ENCODE results near the gene RHNO1.

Gene RHNO1, protein sequence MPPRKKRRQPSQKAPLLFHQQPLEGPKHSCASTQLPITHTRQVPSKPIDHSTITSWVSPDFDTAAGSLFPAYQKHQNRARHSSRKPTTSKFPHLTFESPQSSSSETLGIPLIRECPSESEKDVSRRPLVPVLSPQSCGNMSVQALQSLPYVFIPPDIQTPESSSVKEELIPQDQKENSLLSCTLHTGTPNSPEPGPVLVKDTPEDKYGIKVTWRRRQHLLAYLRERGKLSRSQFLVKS

DNA sequence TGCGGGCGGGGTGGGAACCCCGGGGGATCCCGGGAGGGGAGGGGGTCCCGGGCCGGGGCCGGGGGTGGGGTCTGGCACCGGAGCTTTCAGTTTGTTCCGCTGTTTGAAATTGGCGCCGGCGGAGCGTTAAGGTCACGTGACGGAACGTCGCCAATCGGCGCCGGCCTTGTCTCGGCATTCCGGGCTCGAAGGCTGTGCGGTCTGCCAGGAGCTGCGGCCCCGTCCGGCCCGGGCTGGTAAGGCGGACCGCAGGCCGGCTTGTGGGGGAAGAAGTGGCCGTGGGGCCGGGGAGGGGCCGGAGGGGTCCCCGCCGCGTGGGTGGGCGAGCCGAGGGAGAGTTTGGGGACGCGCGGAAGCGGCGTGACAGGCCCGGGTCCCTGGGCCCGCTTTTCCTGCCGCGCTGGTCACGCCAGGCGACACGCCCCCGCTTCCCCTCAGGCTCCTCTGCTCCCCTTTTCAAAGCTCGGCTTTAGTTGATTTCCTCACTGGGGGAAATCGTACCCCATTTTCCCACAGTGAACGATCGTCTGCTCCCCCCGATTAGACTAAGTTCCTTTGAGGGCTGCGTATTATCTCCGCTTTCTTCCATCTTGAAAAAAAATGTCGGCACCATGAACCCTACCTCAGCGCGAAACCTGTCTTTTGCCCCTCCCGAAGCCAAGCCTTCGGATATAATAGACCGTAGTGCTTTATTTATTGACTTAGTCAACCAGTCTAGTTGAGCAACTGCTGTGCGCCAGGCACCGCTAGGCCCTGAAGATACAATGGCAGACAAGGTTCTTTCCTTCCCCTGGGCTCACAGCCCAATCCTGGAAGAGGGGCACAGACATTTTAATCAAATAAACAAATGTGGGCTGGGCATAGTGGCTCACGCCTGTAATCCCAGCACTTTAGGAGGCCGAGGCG lies at the start of gene RHNO1, which contains the start of gene FOXM1:
Gene RHNO1 (plus strand): TSS at position 177 of the 906 bp plus-strand sequence. CDS start 8,144 bp downstream, outside the sequence.
Gene FOXM1 (minus strand): TSS at position 128 of the 906 bp plus-strand sequence. CDS start 2,696 bp downstream, outside the sequence.
- peak within 1 kb of the TSS; percentile 98 for H3K27ac Mint-ChIP-seq
- ATAC-seq (replicated peaks) (peak; percentile 82 to 85), DNase-seq (peak; percentile 81)
- H3K4me3 Mint-ChIP-seq = peak within 1 kb of the TSS; percentile 94 to 97
- peaks cover 4 to 7% of the 10 kb centered on the region in 2 donors for H3K36me3 Mint-ChIP-seq
- H3K4me1 Mint-ChIP-seq = peaks cover 14 to 32% of the 10 kb centered on the region in 2 donors
- no peaks in the 10 kb centered on the region for H3K9me3 Mint-ChIP-seq
- no peaks in the 10 kb centered on the region for H3K27me3 Mint-ChIP-seq

DNA sequence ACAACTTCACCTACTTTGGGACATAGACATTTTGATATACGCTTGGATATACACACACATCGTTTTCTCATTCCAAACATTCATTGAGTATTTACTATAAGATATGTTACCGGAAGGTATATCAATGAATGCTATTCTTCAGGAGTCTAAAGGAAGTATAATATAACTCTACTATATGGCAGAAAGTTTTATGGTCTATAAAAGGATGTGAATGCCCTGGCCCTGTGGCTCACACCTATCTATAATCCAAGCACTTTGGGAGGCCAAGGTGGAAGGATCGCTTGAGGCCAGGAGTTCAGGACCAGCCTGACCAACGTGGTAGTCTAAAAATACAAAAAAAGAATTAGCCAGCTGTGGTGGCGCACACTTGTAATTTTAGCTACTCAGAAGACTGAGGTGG lies 47.7 kb upstream of the RHNO1 start:
- ATAC-seq (replicated peaks) (no peak), DNase-seq (no peak)
- Mint-ChIP-seq H3K4me3 (no peak overlapping the region), H3K27me3 (no peaks in the 10 kb centered on the region), H3K27ac (peak overlapping the region; percentile 49), H3K4me1 (peaks cover 2 to 4% of the 10 kb centered on the region in 2 donors), H3K36me3 (peaks cover 45 to 73% of the 10 kb centered on the region in 2 donors), H3K9me3 (no peaks in the 10 kb centered on the region)

DNA sequence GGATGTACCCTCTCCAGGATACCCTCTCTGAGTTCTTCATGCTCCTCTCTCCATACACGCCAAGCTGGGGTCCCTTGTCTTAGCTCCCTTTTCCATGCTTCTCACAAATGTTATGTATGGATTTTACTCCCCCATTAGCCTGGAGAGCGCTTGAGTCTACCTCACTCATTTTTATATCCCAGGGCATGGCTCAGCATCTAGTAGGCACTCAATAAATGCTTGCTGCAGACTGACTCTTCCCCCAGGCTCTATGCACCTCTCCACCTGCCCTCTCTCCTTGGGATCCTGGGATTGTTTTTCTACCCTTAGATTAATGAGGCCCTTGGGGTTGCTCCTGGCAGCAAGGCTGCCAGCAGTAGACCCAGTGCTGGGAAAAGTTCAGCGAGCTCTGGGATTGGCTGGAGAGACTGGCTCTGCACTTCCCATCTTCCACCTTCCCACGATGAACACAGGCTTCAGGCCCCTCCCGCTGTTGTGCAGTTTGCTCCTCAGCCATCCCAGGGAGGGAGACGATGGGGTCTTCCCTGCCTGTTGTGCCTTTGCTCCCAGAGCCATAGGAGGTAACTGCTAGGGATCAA lies 44.4 kb upstream of the RHNO1 start:
- Mint-ChIP-seq H3K4me3 (no peak overlapping the region), H3K9me3 (no peaks in the 10 kb centered on the region), H3K27me3 (no peaks in the 10 kb centered on the region), H3K36me3 (peaks cover 35 to 53% of the 10 kb centered on the region in 2 donors), H3K4me1 (peaks cover 6 to 11% of the 10 kb centered on the region in 2 donors), H3K27ac (peak overlapping the region; percentile 14)
- DNase-seq (no peak), ATAC-seq (replicated peaks) (no peak)

DNA sequence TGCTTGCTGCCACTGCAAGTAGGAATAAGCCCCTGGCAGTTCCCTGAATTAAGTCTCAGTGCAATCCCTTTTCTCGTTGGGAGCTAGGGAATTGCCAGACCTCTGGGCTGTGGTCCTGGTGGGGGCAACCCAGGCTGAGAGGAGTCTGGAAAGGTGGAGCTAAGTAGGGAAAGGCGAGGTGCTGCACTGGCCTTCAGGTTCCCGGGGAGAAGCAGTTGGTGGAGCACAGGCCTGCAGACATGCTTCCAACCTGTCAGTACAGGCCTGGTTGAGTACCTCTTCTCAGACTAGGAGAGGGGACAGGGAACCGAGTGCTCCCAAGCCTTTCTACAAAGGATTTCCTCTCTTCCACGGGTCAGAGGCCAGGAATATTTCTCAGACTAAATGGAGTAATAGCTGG lies 43.7 kb upstream of the RHNO1 start:
- H3K4me3 Mint-ChIP-seq = no peak overlapping the region
- H3K36me3 Mint-ChIP-seq = peaks cover 37 to 52% of the 10 kb centered on the region in 2 donors
- DNase-seq = no peak
- no peak for ATAC-seq (replicated peaks)
- peaks cover 6 to 11% of the 10 kb centered on the region in 2 donors for H3K4me1 Mint-ChIP-seq
- no peaks in the 10 kb centered on the region for H3K9me3 Mint-ChIP-seq
- H3K27ac Mint-ChIP-seq = no peak overlapping the region
- H3K27me3 Mint-ChIP-seq = no peaks in the 10 kb centered on the region

DNA sequence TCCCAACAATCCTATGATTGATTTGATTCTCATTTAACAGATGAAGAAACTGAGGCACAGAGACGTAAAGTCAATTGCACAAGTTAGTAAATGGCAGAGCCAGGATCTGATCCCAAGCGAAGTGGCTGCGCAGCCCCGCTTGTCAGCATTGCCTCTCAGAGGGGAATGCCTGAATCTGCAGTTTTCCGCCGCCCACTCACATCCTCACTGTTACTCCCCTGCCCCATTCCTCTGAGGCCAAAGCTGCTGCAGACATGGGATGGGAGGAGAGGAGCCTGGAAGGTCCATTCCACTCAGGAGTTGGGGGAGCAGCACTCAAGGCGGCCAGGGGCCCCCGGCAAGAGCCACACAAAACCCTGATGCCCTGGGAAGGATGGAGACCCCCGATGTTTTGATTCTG lies 43.2 kb upstream of the RHNO1 start:
- Mint-ChIP-seq H3K4me3 (no peak overlapping the region), H3K27ac (peak overlapping the region; percentile 56), H3K4me1 (peaks cover 6 to 11% of the 10 kb centered on the region in 2 donors), H3K36me3 (peaks cover 37 to 52% of the 10 kb centered on the region in 2 donors), H3K27me3 (no peaks in the 10 kb centered on the region), H3K9me3 (no peaks in the 10 kb centered on the region)
- ATAC-seq (replicated peaks) (no peak), DNase-seq (no peak)

DNA sequence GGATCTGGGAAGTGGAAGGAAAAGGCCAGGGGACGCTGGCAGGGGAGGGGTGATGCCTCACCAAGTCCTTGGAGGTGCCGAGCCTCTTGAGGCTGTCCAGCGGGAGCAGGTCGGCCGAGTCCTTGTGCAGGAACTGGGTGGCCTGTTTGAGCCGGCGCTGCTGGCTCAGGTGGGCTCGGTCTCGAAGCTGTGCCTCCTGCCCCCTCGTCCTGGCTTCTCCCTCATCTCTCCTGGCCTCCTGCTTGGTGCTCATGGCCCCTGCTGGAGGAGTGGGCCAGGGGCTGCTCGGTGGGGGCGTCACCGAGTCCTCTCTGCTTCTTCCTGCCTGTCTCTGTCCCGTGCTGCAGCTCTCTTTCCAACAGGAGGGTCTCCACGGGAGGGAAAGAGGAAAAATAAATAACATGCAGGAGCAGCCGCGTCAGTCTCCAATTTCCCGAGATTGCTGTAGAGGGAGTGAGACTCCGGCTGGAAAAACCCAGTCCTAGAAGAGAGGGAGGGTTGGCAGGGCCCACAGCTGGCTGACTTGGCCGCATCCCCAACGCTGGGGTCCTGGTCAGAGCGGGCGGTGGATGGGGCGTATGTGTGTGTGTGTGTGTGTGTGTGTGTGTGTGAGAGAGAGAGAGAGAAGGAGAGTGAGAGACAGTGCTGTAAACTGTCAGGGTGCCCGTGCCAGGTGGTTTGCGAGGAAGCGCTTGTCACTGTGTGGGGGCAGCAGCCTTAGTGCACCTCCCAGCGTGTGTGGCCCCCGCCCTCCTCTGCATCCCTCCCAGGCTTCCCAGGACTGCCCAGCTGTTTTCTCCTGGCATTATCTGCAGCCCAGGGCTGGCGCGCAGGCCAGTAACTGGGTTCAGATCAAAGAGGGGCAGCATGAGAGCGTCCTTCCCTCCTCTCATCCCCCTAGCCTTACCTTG lies 42.2 kb upstream of the RHNO1 start, which contains the start of gene NRIP2:
Gene NRIP2 (minus strand): TSS at position 455 of the 911 bp plus-strand sequence. CDS start 52 bp downstream, at position 403.
- no peak for ATAC-seq (replicated peaks)
- peaks cover 6 to 11% of the 10 kb centered on the region in 2 donors for H3K4me1 Mint-ChIP-seq
- H3K36me3 Mint-ChIP-seq = peaks cover 37 to 55% of the 10 kb centered on the region in 2 donors
- no peaks in the 10 kb centered on the region for H3K9me3 Mint-ChIP-seq
- peak within 1 kb of the TSS; percentile 68 for H3K27ac Mint-ChIP-seq
- H3K27me3 Mint-ChIP-seq = no peaks in the 10 kb centered on the region
- no peak within 1 kb of the TSS for H3K4me3 Mint-ChIP-seq
- no peak for DNase-seq

DNA sequence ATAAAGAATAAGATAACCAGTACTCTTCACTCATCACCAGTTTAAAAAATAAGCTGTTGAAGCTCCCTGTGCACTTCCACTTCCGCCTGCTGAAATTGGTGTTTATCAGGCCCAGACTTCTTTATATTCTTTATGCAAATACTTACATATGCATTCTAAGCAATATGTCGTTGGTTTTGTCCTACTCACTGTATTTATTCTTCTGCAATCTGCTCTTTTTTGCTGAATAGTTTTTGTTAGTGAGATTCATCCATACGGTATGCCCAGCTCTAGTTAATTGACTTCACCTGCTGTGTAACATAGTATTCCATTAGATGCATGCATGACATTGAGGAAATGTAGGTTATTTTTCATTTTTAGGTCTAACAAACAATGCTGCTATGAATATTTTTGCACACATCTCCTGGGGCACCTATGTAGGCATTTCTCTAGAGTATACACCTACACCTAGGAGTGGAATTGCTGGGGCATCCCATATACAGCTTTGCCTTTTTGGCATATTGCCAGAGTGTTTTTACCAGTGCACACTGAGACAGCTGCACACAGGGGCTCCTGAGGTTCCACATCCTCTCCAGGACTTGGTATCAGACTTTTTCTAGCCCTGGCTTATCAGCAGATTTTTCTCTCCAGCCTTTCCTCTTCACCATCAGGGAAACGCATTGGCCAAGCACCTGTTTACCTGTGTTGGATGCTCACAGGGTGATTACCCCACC lies 41.2 kb upstream of the RHNO1 start:
- Mint-ChIP-seq H3K4me1 (peaks cover 6 to 11% of the 10 kb centered on the region in 2 donors), H3K27me3 (no peaks in the 10 kb centered on the region), H3K27ac (peak overlapping the region; percentile 10), H3K36me3 (peaks cover 41 to 53% of the 10 kb centered on the region in 2 donors), H3K9me3 (no peaks in the 10 kb centered on the region), H3K4me3 (no peak overlapping the region)
- DNase-seq (no peak), ATAC-seq (replicated peaks) (no peak)

DNA sequence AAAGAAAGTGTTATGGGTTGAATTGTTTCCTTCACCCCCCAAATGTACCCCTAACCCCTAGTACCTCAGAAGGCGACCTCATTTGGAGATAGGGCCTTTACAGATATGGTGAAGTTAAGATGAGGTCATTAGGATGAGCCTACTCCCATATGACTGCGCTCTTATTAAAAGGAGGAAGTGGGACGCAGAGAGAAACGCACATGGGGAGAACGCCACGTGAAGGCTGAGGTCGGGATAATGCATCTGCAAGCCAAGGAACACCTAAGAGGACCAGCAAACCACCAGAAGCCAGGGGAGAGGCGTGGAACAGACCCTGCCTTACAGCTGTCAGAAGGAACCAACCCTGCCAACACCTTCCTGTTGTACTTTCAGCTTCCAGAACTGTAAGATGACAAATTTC lies 40.4 kb upstream of the RHNO1 start:
- DNase-seq (no peak), ATAC-seq (replicated peaks) (no peak)
- peaks cover 42 to 54% of the 10 kb centered on the region in 2 donors for H3K36me3 Mint-ChIP-seq
- H3K4me3 Mint-ChIP-seq = no peak overlapping the region
- peaks cover 6 to 11% of the 10 kb centered on the region in 2 donors for H3K4me1 Mint-ChIP-seq
- no peaks in the 10 kb centered on the region for H3K27me3 Mint-ChIP-seq
- no peaks in the 10 kb centered on the region for H3K9me3 Mint-ChIP-seq
- H3K27ac Mint-ChIP-seq = no peak overlapping the region

DNA sequence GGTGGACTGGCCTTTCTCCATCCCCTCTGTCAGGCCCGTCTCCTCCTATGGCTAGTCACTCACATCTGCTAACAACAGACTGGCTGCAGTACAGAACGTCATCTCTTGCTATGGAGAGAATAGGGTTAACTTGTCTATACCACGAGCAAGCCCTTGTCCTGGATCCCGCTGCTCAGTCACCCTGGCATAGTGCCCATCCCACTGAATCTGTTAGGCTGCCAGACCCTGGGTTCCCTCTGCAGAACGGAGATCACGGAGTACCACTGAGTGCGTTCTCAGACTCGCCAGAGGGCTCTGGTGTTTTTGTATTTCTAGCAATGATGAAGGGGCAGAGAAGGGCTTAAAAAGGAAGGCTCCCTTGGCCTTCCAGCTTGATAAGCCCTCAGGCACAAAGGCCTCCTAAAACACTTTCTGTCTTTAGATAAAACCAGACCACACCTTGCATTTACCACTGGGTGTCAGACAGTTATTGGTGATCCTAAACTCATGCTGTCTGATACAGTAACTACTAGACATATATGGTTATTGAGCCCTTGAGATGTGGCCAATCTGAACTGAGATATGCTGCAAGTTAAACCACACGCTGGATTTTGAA lies 35.9 kb upstream of the RHNO1 start:
- H3K9me3 Mint-ChIP-seq = no peaks in the 10 kb centered on the region
- peak overlapping the region; percentile 65 for H3K27ac Mint-ChIP-seq
- peaks cover 41 to 45% of the 10 kb centered on the region in 2 donors for H3K36me3 Mint-ChIP-seq
- ATAC-seq (replicated peaks) (no peak), DNase-seq (no peak)
- H3K4me1 Mint-ChIP-seq = no peaks in the 10 kb centered on the region
- no peak overlapping the region for H3K4me3 Mint-ChIP-seq
- no peaks in the 10 kb centered on the region for H3K27me3 Mint-ChIP-seq

DNA sequence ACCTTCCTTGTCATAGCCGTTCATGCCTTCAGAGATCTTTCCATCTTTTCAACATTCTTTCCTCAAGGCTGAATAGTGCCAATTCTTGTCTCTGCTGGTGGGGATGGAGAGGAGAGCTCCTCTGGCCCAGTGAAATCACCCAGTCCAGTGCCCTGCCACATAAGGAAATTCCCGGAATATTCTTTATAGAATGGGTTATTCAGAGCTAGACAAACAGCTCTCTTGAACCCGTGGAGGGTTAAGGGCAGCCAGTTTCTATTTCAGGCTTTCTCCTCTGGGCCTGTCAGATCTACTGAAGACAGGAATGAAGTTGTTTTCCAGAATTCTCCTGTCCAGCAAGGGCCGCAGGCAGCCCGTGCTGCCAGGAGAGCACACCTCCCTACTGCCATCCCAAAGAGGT lies 34.1 kb upstream of the RHNO1 start:
- Mint-ChIP-seq H3K9me3 (no peaks in the 10 kb centered on the region), H3K4me1 (no peaks in the 10 kb centered on the region), H3K27me3 (no peaks in the 10 kb centered on the region), H3K27ac (no peak overlapping the region), H3K36me3 (peaks cover 35 to 47% of the 10 kb centered on the region in 2 donors), H3K4me3 (no peak overlapping the region)
- DNase-seq (no peak), ATAC-seq (replicated peaks) (no peak)

DNA sequence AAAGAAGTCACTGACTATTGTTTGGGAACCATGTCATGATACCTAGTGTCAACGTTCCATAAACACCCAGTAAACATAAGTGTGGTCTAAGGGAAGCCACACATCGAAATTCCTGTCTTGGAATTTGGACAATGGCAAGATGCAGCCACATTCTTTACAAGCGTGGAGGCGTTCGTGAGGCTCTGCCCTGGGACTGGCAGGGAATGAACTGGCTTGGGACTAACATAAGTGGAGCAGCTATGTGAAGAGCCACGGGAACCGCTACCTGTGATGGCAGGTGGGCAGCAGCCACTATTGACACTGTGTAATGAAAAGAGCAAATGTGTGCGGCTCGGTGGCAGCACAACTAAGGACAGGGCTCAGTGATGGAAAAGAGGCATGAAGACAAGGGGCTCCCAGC lies 32.2 kb upstream of the RHNO1 start:
- Mint-ChIP-seq H3K4me3 (no peak overlapping the region), H3K4me1 (no peaks in the 10 kb centered on the region), H3K27ac (no peak overlapping the region), H3K36me3 (peaks cover 33 to 44% of the 10 kb centered on the region in 2 donors), H3K27me3 (no peaks in the 10 kb centered on the region), H3K9me3 (no peaks in the 10 kb centered on the region)
- DNase-seq (no peak), ATAC-seq (replicated peaks) (no peak)

DNA sequence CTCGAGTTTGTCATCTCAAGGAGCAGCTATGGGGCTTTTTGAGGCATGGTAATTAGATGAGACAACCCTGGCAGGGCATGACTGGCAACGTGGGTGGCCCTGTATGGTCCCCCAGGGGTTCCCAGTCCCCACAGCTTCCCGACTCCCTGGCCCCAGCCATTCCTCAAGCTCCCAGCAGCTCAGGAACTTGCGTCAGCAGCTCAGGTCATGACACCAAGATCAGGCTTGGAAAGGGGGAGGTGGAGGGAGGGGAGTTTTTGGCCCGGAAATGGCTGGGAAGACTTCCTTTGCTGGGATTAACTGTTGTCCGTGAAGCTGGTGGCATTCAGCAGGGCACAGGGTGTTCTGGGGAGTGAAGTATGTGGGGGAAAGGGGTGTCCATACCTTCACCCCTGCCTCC lies 31.7 kb upstream of the RHNO1 start:
- peaks cover 30 to 41% of the 10 kb centered on the region in 2 donors for H3K36me3 Mint-ChIP-seq
- DNase-seq = no peak
- H3K4me3 Mint-ChIP-seq = no peak overlapping the region

DNA sequence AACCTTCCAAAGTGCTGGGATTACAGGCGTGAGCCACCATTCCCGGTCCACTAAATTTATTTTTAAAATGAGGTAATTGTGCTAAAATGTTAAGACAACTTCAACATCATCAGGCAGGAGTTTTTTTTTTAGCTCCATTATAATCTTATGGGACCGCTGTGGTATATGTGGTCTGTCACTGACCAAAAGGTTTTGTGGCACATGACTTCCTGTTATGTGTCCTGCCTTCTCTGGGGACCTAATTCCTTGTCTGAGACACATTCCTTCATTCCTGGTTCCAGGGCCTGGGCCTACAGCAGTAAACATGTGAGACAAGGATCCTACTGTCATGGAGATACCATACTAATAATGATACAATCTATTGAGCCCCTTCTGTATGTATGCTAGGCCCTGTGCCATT lies 25.1 kb upstream of the RHNO1 start:
- no peak for DNase-seq
- Mint-ChIP-seq H3K9me3 (no peaks in the 10 kb centered on the region), H3K36me3 (peaks cover 26 to 35% of the 10 kb centered on the region in 2 donors), H3K4me3 (no peak overlapping the region), H3K27me3 (no peaks in the 10 kb centered on the region), H3K27ac (no peak overlapping the region), H3K4me1 (peaks cover 0 to 2% of the 10 kb centered on the region in 2 donors)
- no peak for ATAC-seq (replicated peaks)

More for the DNA sequence above, 31.7 kb upstream of the RHNO1 start:
- H3K27me3 Mint-ChIP-seq = no peaks in the 10 kb centered on the region
- no peak overlapping the region for H3K27ac Mint-ChIP-seq
- no peak for ATAC-seq (replicated peaks)
- no peaks in the 10 kb centered on the region for H3K9me3 Mint-ChIP-seq
- no peaks in the 10 kb centered on the region for H3K4me1 Mint-ChIP-seq

Measured in stimulated activated naive B cell treated with anti-CD40 and anti-IgM and Interleukin-4, amounts not matched to agents 10 μg/mL and 1 μg/mL and 100 μg/mL, for 72 hours (primary cell).